MM.1S (cell line): ENCODE results near the gene CRY1.

Source experiments
- CTCF ChIP-seq: fragments of 300-600 bp; sonication (generic); IDR thresholded peaks from 2 replicates; pipeline ENCODE4 v1.5.1; 2016; ENCODE audit warnings: antibody characterized with exemption, low read length, mixed read lengths
- EZH2 ChIP-seq: fragments of 300-600 bp; sonication (generic); optimal IDR thresholded peaks from 2 replicates; pipeline ENCODE3; 2017; ENCODE audit warnings: low read depth, mild to moderate bottlenecking, antibody characterized with exemption, low read length, mixed read lengths
- EZH2phosphoT487 ChIP-seq: fragments of 300-600 bp; sonication (generic); IDR thresholded peaks from 2 replicates; pipeline ENCODE4 v1.6.1; 2018; ENCODE audit warnings: antibody characterized with exemption, low read length

- no peak for TF ChIP-seq CTCF
- no peak for TF ChIP-seq EZH2
- TF ChIP-seq EZH2phosphoT487, result no peak
These were observed 106.5 kb downstream of the CRY1 start, which contains the start of gene MTERF2 for GRCh38 chr12:106986625-106987389.
